Activated CD4-positive, alpha-beta T cell treated with anti-CD3 and anti-CD28 coated beads, Interleukin-2, amount 50 U/mL, for 4 hours (primary cell): ENCODE results near the gene HOXB6.

Experiments used
- DNase-seq, 2 experiments: peaks; one replicate each; pipeline ENCODE4 v3.0.0-alpha.2; 2020

Gene HOXB6

GRCh38 chr17:48621410-48622392, 16.9 kb upstream of the HOXB6 start:
- no peak for DNase-seq

- no peak for DNase-seq
Measured at GRCh38 chr17:48620461-48621139, 15.8 kb upstream of the HOXB6 start.

DNA sequence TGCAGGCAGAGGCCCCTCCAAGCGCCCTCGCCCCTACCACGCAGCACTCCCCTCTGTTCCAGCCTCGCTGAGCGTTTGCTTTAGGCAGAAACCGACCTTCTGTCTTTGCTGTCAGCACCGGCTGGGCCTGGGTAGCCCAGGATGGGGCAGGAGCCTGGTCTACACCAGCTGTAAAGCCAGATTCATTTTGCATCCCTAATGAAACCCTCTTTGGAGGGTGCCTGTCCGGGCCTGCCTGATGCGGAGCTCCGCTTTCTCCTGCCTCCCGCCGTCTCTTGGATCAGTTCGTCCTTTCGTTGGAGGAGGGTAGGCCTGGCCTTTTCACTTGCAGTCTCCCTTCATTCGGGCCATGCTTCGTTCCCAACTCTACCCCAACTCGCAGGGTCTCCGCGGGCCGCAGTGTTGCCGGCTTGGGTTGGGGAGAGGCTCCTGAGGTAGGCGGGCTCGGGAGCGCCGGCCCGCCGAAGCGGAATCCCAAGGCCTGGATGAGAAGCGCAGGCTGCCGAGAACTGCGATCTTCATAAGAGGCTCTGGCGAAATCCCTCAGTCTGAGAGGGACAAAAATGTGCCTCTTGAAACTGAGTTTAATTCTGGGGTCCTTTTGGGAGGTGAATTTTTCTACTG, 15.2 kb upstream of the HOXB6 start:
- no peak for DNase-seq

- DNase-seq = peak; percentile 78 to 79
Measured at GRCh38 chr17:48618256-48618896, 13.6 kb upstream of the HOXB6 start.

GRCh38 chr17:48617471-48618255, 12.9 kb upstream of the HOXB6 start:
- DNase-seq = no peak

- no peak for DNase-seq
Measured at GRCh38 chr17:48616717-48617470, 12.1 kb upstream of the HOXB6 start.

DNA sequence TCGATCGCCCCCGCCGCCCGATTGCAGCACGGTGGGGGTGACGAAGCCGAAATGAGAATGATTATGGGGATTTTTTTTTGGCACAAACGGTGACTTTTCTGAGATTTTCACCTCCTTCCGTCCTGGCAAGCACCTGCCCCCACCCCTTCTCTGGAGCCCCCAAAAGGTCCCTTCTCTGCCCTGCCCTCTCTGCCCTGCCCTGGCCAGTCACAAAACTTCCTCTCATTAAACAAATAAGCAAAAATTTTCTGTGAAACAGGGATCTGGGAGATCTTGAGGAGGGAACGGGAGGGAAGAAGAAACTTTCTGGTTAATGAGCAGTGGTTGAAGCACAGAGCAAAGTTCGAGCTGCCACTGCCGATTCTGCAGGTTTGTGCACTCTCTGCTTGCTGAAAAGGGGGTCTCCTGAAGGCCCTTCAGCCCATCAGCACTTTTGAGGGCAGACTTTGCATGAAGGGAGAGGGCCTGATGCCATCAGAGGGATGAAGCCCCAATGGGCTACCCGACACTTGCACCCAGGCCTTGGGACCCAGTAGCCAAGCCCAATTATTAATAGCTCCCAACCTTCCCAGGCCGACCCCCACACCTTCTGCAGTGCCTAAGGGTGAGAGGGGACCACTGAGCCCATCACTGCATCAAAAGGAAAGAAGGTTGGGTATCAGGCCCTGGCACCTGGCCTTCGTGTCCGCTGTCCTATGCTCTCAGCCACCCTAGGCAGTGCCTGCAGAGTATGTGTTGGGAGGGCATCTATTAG, 11.4 kb upstream of the HOXB6 start:
- DNase-seq = no peak

- DNase-seq = no peak
Measured at GRCh38 chr17:48615047-48615962, 10.5 kb upstream of the HOXB6 start, which contains the start of gene HOXB8. TSS of gene HOXB8 (minus strand) at chr17:48615292. CDS start at chr17:48614704, 588 bp downstream.

GRCh38 chr17:48613862-48614694, 9.3 kb upstream of the HOXB6 start:
- DNase-seq = no peak

GRCh38 chr17:48612854-48613691, 8.3 kb upstream of the HOXB6 start:
- DNase-seq = peak in 1 of 2 experiments; percentile 38

GRCh38 chr17:48612456-48612853, 7.7 kb upstream of the HOXB6 start:
- DNase-seq = no peak

GRCh38 chr17:48611681-48612455, 7.1 kb upstream of the HOXB6 start:
- no peak for DNase-seq

- DNase-seq = no peak
Measured at GRCh38 chr17:48611213-48611612, 6.4 kb upstream of the HOXB6 start.

- peak; percentile 47 for DNase-seq
Measured at GRCh38 chr17:48610282-48611211, 5.8 kb upstream of the HOXB6 start, which contains the start of gene HOXB7. TSS of gene HOXB7 (minus strand) at chr17:48611017. CDS start at chr17:48610918, 99 bp downstream.

- DNase-seq = no peak
Measured at GRCh38 chr17:48609759-48610281, 5.0 kb upstream of the HOXB6 start.
